Left colon (tissue), 2 donors: ENCODE results near the gene FAXDC2. TPM values are rescaled to one million over a fixed set of nuclear protein-coding genes. Genes with fewer than 3 reads are reported as not detected.

Experiments
- ATAC-seq: fragments of 200-7000 bp; cut with Tn5 transposase; one replicate; pipeline ENCODE4 v1.9.1; 2020; ENCODE audit warnings: mild to moderate bottlenecking, moderate library complexity
- DNase-seq, 2 donors: peaks; one replicate each; pipeline ENCODE4 v3.0.0-alpha.2; 2020
- intact Hi-C, 2 donors: fragments of 100-400 bp; cut with DNase I in 1 of 2; cut with micrococcal nuclease in 1 of 2; formaldehyde crosslinking; loops; one replicate each; pipeline versions ENCODE4 v1.11.2 to v1.14.0; 2022; cut with DNase I, micrococcal nuclease
- total RNA-seq, 2 donors: library from RNA; stranded (reverse); fragmentation: NEBNext Ultra II Directional; extraction: Animal tissue kit (Norgen Biotek cat#: 25700); gene quantifications; one replicate each; pipeline ENCODE4 v1.2.1, GENCODE V29; 2021
- donor health status: DM: no; HTN: no; CAD: no.
- donor health status: DM: yes; HTN: yes; CAD: no.

Gene FAXDC2
- total RNA-seq, 2 donors from 2014 or later = 12.0 to 36.6 TPM

DNA sequence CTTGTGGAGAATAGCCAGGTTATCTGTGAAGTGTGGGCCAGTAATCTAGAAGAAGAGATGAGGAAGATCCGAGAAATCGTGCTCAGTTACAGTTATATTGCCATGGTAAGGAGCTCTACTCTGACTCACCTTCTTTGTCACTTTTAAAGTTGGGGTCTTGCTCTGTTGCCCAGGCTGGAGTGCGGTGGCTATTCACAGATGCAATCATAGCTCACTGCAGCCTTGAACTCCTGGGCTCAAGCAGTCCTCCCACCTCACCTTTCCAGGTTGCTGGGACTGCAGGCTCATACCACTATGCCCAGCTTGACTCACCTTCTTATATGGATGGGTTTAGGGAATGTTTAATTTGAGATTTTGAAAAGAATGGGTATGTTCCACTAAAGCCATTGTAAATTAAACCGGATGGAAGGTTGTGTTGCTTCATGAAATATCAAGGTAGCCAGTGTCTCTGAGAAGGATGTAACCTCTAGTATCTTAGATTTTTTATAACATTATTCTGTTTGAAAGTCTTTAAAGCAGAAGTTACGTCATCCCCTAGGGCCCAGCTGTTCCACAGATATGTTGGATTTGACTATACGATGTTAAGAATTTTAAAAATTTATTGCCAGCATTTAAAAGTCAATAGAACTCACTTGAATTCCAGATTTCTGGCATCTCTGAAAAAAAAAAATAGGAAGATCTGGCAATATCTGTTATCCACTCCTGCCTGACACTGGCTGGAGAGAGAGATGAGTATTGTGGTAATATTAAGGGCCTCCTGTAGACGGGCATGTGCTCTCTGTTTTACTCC is 13.1 kb upstream of the FAXDC2 start:
- intact Hi-C loops = no loop called here

DNA sequence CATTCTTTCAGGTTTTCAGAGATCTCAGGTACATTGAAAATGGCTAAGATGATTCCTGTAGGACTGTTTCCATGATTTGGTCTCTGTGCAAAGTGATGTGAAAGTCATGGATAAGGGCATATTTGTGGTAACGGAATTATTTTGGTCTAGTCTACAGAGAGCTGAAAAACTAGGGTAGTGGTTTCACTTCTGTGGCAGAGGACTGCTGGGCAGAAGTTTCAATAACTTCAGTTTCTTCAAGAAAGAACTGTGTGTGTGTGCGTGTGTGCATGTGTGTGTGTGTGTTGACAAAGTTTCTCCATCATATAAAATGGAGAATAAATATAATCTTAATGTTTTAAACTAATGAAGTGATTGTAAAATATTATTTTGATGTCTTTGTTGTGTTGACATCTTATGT is 12.4 kb upstream of the FAXDC2 start:
- DNase-seq = no peak
- intact Hi-C loops = no loop called here
- no peak for ATAC-seq

More for the DNA sequence above, 13.1 kb upstream of the FAXDC2 start:
- no peak for DNase-seq
- ATAC-seq = no peak

GRCh38 chr5:154861946-154862345 is 11.5 kb upstream of the FAXDC2 start:
- ATAC-seq = no peak
- DNase-seq = no peak
- intact Hi-C loops = no loop called here

DNA sequence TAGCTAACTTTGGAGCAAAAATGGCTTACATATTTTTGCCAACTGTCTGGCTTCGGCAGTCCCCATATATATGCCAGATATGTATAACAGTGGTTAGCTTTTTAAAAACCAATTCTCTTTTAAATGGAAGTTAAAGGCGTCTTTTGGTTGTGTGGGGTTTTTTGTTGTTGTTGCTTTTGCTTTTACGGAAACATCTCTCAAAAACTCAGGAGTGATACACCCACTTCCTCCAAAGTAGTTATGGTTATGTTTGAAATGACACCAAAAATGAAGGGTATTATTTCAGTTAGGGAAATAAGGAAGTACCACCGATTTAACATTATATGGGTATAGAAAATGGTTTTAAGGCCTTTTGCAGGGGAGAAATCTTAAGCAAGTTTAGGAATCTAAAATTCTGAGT is 10.4 kb upstream of the FAXDC2 start:
- no peak for ATAC-seq
- no peak for DNase-seq
- intact Hi-C loops = no loop called here

DNA sequence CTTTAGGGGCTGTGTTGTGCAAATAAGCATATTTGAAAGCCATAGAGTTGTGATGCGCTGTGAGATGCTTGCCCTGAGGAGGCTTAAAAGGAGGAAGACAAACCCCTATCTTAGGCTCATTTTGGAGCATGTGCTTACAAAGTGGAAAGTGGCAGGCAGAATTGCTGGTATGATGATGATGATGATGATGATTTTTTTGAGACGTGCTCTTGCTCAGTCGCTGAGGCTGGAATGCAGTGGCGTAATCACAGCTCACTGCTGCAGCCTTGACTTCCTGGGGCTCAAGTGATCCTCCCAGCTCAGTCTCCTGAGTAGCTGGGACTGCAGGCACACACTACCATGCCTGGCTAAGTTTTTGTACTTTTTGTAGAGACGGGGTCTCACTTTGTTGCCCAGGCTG is 9.7 kb upstream of the FAXDC2 start:
- intact Hi-C loops = no loop called here
- no peak for ATAC-seq
- peak in 1 of 2 donors; percentile 50 for DNase-seq

DNA sequence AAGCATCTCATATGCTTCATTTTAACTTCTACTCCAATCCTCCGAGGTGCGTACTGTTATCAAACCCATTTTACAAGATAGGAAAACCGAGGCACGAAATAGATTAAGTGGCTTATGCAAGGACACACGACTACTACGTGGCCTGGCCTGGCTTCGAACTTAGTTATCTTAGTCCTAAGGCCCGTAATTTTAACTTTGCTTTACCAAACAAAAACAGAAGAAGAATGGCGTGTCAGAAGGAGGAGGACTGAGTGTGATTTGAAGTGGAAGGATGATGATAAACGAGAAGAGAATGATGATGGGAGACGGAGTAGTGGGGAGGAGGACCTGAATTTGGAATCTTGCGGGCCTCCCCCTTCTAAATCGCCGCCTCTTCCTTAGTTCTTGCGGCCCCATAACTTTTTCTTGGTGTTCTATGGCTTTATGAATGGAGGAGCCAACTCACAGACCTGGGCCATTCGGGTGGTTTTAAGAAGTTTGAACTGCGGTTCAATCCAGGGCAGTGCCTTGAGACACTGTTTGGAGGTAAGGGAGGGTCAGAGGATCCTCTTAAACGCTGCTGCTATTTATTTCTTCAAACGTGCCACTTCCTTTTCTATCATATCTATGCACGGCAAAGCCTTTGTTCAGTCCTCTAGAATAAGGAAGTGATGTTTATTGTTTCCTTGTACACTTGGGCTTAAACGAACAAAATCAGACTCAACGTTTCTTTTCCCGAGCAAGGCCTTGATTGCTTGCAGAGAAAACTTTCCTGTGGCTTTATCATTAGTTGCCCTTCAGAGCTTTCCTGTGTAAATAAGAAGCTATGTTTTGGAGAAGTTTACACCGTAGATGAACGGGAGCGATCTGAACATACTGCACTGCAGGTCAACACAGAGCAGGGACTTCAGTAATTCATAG is 8.8 kb upstream of the FAXDC2 start:
- intact Hi-C loops = no loop called here
- DNase-seq (no peak), ATAC-seq (peak; percentile 32)

DNA sequence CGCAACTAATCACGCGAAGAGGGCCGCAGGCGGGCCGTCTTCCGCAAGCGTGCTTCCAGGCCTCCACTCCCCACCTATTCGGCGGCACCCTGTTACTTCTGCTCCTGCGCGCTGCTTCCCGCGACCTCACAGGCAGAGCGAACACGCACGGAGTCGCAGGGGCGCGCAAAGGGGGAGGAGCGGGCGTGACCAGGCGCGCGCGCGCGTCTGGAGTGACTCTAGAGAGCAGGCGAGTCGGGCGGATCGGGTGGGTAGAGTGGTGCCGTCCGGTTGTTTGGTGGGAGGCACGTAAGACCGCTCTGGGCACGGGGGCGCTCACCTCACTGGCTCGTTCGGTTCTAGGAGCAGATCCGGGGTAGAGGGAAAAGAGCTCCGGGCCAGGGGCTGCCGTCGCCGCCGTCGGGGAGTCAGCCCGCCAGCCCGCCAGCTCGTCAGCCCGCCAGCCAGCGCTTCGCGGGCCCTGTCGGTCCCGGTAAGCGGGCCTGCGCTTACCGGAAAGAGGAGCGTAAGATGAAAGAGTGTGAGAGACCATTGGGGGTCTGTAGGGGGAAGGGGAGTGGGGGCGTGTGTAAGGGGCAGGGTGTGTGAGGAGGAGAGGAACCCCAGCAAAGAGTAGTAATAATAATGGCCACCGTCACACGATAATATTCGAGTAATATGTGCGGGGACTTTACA is 8.0 kb upstream of the FAXDC2 start, which contains the start of gene CNOT8:
TSS of gene CNOT8 (plus strand) at position 331 of the 675 bp plus-strand sequence. CDS start 4,652 bp downstream, outside the sequence.
- ATAC-seq = peak; percentile 86
- peak; percentile 99 for DNase-seq
- intact Hi-C loops = no loop called here

GRCh38 chr5:154857530-154858296 is 7.3 kb upstream of the FAXDC2 start:
- ATAC-seq = peak; percentile 74
- intact Hi-C loops = no loop called here

DNA sequence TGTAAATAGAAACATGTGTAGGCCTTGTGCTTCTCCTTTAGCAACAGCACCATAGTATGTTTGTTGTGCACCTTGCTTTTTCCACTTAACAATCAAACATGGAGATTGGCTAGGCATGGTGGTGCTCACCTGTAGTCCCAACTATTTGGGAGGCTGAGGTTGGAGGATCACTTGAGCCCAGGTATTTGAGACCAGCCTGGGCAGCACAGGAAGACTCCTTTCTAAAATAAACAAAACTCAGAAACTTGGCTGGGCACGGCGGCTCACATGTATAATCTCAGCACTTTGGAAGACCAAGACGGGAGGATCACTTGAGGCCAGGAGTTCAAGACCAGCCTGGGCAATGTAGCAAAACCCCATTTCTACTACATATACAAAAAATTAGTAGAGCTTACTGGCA is 948 bp upstream of the FAXDC2 start:
- intact Hi-C loops = no loop called here
- no peak for DNase-seq
- no peak for ATAC-seq

More at GRCh38 chr5:154857530-154858296, 7.3 kb upstream of the FAXDC2 start:
- DNase-seq = peak; percentile 93 to 95

GRCh38 chr5:154849791-154850201 is 607 bp downstream of the FAXDC2 start:
- intact Hi-C loops = no loop called here
- no peak for DNase-seq
- no peak for ATAC-seq

GRCh38 chr5:154849264-154849785 is 1.1 kb downstream of the FAXDC2 start:
- intact Hi-C loops = no loop called here
- no peak for DNase-seq
- ATAC-seq = no peak

GRCh38 chr5:154844809-154845208 is 5.6 kb downstream of the FAXDC2 start:
- intact Hi-C loops = no loop called here
- DNase-seq (no peak), ATAC-seq (no peak)

GRCh38 chr5:154842689-154843530 is 7.5 kb downstream of the FAXDC2 start:
- DNase-seq = no peak
- intact Hi-C loops = no loop called here
- no peak for ATAC-seq

GRCh38 chr5:154841273-154841661 is 9.1 kb downstream of the FAXDC2 start:
- ATAC-seq (no peak), DNase-seq (no peak)
- intact Hi-C loops = no loop called here

DNA sequence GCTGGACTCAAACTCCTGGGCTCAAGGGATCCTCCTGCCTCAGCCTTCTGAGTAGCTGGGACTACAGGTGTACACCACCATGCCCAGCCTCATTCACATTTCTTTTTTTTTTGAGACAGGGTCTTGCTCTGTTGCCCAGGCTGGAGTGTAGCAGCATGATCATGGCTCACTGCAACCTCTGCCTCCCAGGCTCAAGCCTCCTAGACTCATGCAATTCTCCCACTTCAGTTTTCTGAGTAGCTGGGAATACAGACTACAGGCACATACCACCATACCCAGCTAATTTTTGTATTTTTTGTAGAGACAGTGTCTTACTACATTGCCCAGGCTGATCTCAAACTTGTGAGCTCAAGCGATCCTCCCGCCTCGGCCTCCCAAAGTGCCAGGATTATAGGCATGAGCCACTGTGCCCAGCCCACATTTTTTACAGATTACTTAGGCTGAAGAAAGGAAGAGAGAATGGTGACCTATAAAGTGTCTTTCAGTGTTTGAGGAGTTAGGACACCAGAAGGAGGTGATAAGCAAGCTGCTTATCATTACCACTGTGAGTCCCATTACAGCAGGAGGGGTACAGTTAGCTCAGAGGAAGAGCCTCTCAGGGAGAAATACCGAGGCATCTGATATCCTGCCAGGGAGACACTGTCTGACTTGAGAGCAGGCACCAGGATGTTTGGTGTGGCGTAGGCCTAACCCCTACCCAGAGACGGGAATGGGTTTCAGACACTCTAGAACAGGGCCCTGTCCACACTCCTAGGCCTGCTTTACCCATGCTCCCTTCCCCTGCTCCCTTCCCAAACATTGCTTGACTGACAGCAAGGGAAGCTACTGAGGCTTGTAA is 9.7 kb downstream of the FAXDC2 start:
- DNase-seq (no peak), ATAC-seq (no peak)
- intact Hi-C loops = no loop called here

- no peak for DNase-seq
Observed at GRCh38 chr5:154837009-154837901, 13.1 kb downstream of the FAXDC2 start.

More at GRCh38 chr5:154837009-154837901, 13.1 kb downstream of the FAXDC2 start:
- intact Hi-C loops = no loop called here
- peak; percentile 64 for ATAC-seq
